H9 (cell line): Measurements from ENCODE around the gene TGFBR2. TPM values are rescaled to one million over a fixed set of nuclear protein-coding genes. Genes with fewer than 3 reads are reported as not detected.

ENCODE experiments used
- DNase-seq: peaks from one replicate; pipeline ENCODE4 v3.0.0-alpha.2; 2017
- H2AFZ ChIP-seq: one replicate; pipeline ENCODE4 v1.6.1; 2013; ENCODE audit warnings: mild to moderate bottlenecking, low read length, control low read depth, moderate library complexity
- H2AK5ac ChIP-seq: 2 replicates; pipeline ENCODE4 v1.6.1; 2013; ENCODE audit warnings: low read length, control low read depth, mixed read lengths; ENCODE audit not compliant: insufficient read length
- H2BK120ac ChIP-seq: one replicate; pipeline ENCODE4 v1.6.1; 2013; ENCODE audit warnings: low read depth, mild to moderate bottlenecking, low read length, control low read depth, inconsistent platforms; ENCODE audit not compliant: poor library complexity, severe bottlenecking
- H2BK12ac ChIP-seq: 2 replicates; pipeline ENCODE4 v1.6.1; 2013; ENCODE audit warnings: low read length, control low read depth, mixed read lengths, low read depth; ENCODE audit not compliant: insufficient read length
- H2BK15ac ChIP-seq: 2 replicates; pipeline ENCODE4 v1.6.1; 2013; ENCODE audit warnings: low read depth, low read length, control low read depth
- H2BK20ac ChIP-seq: one replicate; pipeline ENCODE4 v1.6.1; 2013; ENCODE audit warnings: low read depth, mild to moderate bottlenecking, low read length, control low read depth, inconsistent platforms; ENCODE audit not compliant: poor library complexity, severe bottlenecking
- H2BK5ac ChIP-seq: 2 replicates; pipeline ENCODE4 v1.6.1; 2013; ENCODE audit warnings: low read length, control low read depth, mixed read lengths; ENCODE audit not compliant: insufficient read length
- H3K14ac ChIP-seq: 2 replicates; pipeline ENCODE4 v1.6.1; 2013; ENCODE audit warnings: low read length, control low read depth; ENCODE audit not compliant: insufficient read depth
- H3K18ac ChIP-seq: 2 replicates; pipeline ENCODE4 v1.6.1; 2013; ENCODE audit warnings: low read depth, mild to moderate bottlenecking, mixed read lengths, low read length, control low read depth; ENCODE audit not compliant: insufficient read length
- H3K23ac ChIP-seq: 2 replicates; pipeline ENCODE4 v1.6.1; 2013; ENCODE audit warnings: low read length, control low read depth, mixed read lengths, low read depth; ENCODE audit not compliant: insufficient read length
- H3K23me2 ChIP-seq: 2 replicates; pipeline ENCODE4 v1.6.1; 2013; ENCODE audit warnings: low read depth, mild to moderate bottlenecking, mixed read lengths, low read length, control low read depth; ENCODE audit not compliant: insufficient read length, poor library complexity, severe bottlenecking
- H3K27ac ChIP-seq: 2 replicates; pipeline ENCODE4 v1.5.1; 2013; ENCODE audit warnings: low read length, control low read depth, mixed read lengths, low read depth; ENCODE audit not compliant: insufficient read length
- H3K27me3 ChIP-seq: 2 replicates; pipeline ENCODE4 v1.6.1; 2013; ENCODE audit warnings: low read length, control low read depth, inconsistent platforms; ENCODE audit not compliant: insufficient read depth
- H3K4ac ChIP-seq: 2 replicates; pipeline ENCODE4 v1.6.1; 2013; ENCODE audit warnings: low read depth, mild to moderate bottlenecking, control low read depth, inconsistent platforms, low read length, moderate library complexity
- H3K4me1 ChIP-seq: 2 replicates; pipeline ENCODE4 v1.6.1; 2013; ENCODE audit warnings: low read length, control low read depth, inconsistent platforms; ENCODE audit not compliant: insufficient read depth
- H3K4me2 ChIP-seq: 2 replicates; pipeline ENCODE4 v1.6.1; 2013; ENCODE audit warnings: low read length, control low read depth, mixed read lengths; ENCODE audit not compliant: insufficient read length, insufficient read depth
- H3K56ac ChIP-seq: 2 replicates; pipeline ENCODE4 v1.6.1; 2013; ENCODE audit warnings: low read depth, mild to moderate bottlenecking, mixed read lengths, low read length, control low read depth; ENCODE audit not compliant: insufficient read length
- H3K79me1 ChIP-seq: 2 replicates; pipeline ENCODE4 v1.6.1; 2013; ENCODE audit warnings: low read depth, mild to moderate bottlenecking, moderate library complexity, low read length, control low read depth, inconsistent platforms; ENCODE audit not compliant: insufficient read depth, poor library complexity, severe bottlenecking
- H3K79me2 ChIP-seq: 2 replicates; pipeline ENCODE4 v1.6.1; 2013; ENCODE audit warnings: low read length, control low read depth, inconsistent platforms; ENCODE audit not compliant: insufficient read depth
- H3K9ac ChIP-seq: 2 replicates; pipeline ENCODE4 v1.6.1; 2013; ENCODE audit warnings: low read length, control low read depth, mixed read lengths; ENCODE audit not compliant: insufficient read length; ENCODE audit errors: extremely low read depth
- H3K9me3 ChIP-seq: one replicate; pipeline ENCODE4 v1.6.1; 2013; ENCODE audit warnings: low read depth, low read length, inconsistent platforms; ENCODE audit not compliant: control insufficient read depth
- H3T11ph ChIP-seq: one replicate; pipeline ENCODE4 v1.6.1; 2013; ENCODE audit warnings: mild to moderate bottlenecking, low read length, control low read depth, inconsistent platforms
- H4K20me1 ChIP-seq: one replicate; pipeline ENCODE4 v1.6.1; 2013; ENCODE audit not compliant: control insufficient read depth, insufficient read length, insufficient read depth
- H4K5ac ChIP-seq: 2 replicates; pipeline ENCODE4 v1.6.1; 2013; ENCODE audit warnings: low read depth, mild to moderate bottlenecking, mixed read lengths, low read length, control low read depth; ENCODE audit not compliant: insufficient read length
- H4K8ac ChIP-seq: replicated peaks from 2 replicates; pipeline ENCODE4 v1.6.1; 2013; ENCODE audit warnings: low read length, control low read depth, mixed read lengths, low read depth; ENCODE audit not compliant: insufficient read length
- H4K91ac ChIP-seq: 2 replicates; pipeline ENCODE4 v1.6.1; 2013; ENCODE audit warnings: low read depth, mild to moderate bottlenecking, moderate library complexity, mixed read lengths, low read length, control low read depth; ENCODE audit not compliant: insufficient read length
- H3K27ac Mint-ChIP-seq, 3 experiments: 2 replicates in 2 of 3; 3 replicates in 1 of 3; pipeline ENCODE4 v1.8.0; 2020 to 2021; ENCODE audit warnings: mixed read lengths in 3 of 3, mild to moderate bottlenecking in 1 of 3, moderate library complexity in 1 of 3
- H3K27me3 Mint-ChIP-seq: 2 replicates; pipeline ENCODE4 v1.8.0; 2021; ENCODE audit warnings: low read depth, mild to moderate bottlenecking, moderate library complexity, mixed read lengths
- H3K36me3 Mint-ChIP-seq, 3 experiments: 2 replicates in 2 of 3; 3 replicates in 1 of 3; pipeline ENCODE4 v1.8.0; 2020 to 2021; ENCODE audit warnings: low read depth in 3 of 3, mixed read lengths in 3 of 3; ENCODE audit not compliant: insufficient read depth in 1 of 3
- H3K4me1 Mint-ChIP-seq, 2 experiments: 2 replicates each; pipeline ENCODE4 v1.8.0; 2020; ENCODE audit warnings: mixed read lengths in 2 of 2
- H3K4me3 Mint-ChIP-seq, 2 experiments: 2 replicates in 1 of 2; 3 replicates in 1 of 2; pipeline ENCODE4 v1.8.0; 2020 to 2021; ENCODE audit warnings: mild to moderate bottlenecking in 2 of 2, mixed read lengths in 2 of 2, moderate library complexity in 1 of 2
- H3K9me3 Mint-ChIP-seq, 2 experiments: 2 replicates in 1 of 2; 3 replicates in 1 of 2; pipeline ENCODE4 v1.8.0; 2020; ENCODE audit warnings: mild to moderate bottlenecking in 2 of 2, mixed read lengths in 2 of 2, moderate library complexity in 1 of 2
- WGBS: extraction: QIAGEN DNeasy Blood & Tissue Kit; methylation state at CpG from one replicate; pipeline ENCODE4 v1.1.7; 2013; ENCODE audit warnings: missing lambda C conversion rate, low lambda C conversion rate, mixed read lengths; ENCODE audit not compliant: insufficient read length; ENCODE audit errors: extremely low coverage; 5-methylcytosine and 5-hydroxymethylcytosine counted together
- total RNA-seq: library from RNA; stranded (reverse); gene quantifications from 2 replicates; pipeline ENCODE4 v1.2.1, GENCODE V29; 2021
- TF ChIP-seq, protein P1 (sequence below): fragments of 200-600 bp; sonication (generic); conservative IDR thresholded peaks from 3 replicates; pipeline ENCODE4 v1.8.0; 2021; ENCODE audit warnings: antibody characterized with exemption, mild to moderate bottlenecking

TGFBR2 gene
- total RNA-seq, 1 experiment from 2014 or later: 10.6 TPM

- H2BK20ac ChIP-seq: no peak overlapping the region
- peaks cover 4% of the 10 kb centered on the region for H3K4me1 ChIP-seq
- no peak overlapping the region for H3K4ac ChIP-seq
- no peak overlapping the region for H3K27ac ChIP-seq
- no peaks in the 10 kb centered on the region for H3K27me3 Mint-ChIP-seq
- peaks cover 6% of the 10 kb centered on the region; the same call in 1 of the 2 replicates for H3K79me2 ChIP-seq
- H3K79me1 ChIP-seq: no peaks in the 10 kb centered on the region
- no peak overlapping the region for H2AK5ac ChIP-seq
- H4K8ac ChIP-seq: no peak overlapping the region
- H3K56ac ChIP-seq: no peak overlapping the region
- no peaks in the 10 kb centered on the region for H3K9me3 ChIP-seq
- H3K23me2 ChIP-seq: no peaks in the 10 kb centered on the region
- H3K4me3 Mint-ChIP-seq: no peak overlapping the region
- no peak overlapping the region for H3K23ac ChIP-seq
- no peak overlapping the region for H2BK15ac ChIP-seq
- WGBS: no CpG with 5 or more reads among the region's 4 CpGs
- no peak overlapping the region for H2BK12ac ChIP-seq
- H3K36me3 Mint-ChIP-seq: peaks cover 16 to 24% (median 18%) of the 10 kb centered on the region in 3 experiments
- H3K18ac ChIP-seq: peak overlapping the region; percentile 1
- H4K5ac ChIP-seq: no peak overlapping the region
- no peak overlapping the region for H2BK120ac ChIP-seq
- TF ChIP-seq, protein P1, sequence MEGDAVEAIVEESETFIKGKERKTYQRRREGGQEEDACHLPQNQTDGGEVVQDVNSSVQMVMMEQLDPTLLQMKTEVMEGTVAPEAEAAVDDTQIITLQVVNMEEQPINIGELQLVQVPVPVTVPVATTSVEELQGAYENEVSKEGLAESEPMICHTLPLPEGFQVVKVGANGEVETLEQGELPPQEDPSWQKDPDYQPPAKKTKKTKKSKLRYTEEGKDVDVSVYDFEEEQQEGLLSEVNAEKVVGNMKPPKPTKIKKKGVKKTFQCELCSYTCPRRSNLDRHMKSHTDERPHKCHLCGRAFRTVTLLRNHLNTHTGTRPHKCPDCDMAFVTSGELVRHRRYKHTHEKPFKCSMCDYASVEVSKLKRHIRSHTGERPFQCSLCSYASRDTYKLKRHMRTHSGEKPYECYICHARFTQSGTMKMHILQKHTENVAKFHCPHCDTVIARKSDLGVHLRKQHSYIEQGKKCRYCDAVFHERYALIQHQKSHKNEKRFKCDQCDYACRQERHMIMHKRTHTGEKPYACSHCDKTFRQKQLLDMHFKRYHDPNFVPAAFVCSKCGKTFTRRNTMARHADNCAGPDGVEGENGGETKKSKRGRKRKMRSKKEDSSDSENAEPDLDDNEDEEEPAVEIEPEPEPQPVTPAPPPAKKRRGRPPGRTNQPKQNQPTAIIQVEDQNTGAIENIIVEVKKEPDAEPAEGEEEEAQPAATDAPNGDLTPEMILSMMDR: no peak
- H3K14ac ChIP-seq: no peak overlapping the region
- peak overlapping the region; percentile 53 to 92 (median 59) for H3K27ac Mint-ChIP-seq
- no peaks in the 10 kb centered on the region for H4K20me1 ChIP-seq
- no peak overlapping the region for H2AFZ ChIP-seq
- no peaks in the 10 kb centered on the region for H3K27me3 ChIP-seq
- peaks cover 42 to 46% of the 10 kb centered on the region in 2 experiments for H3K4me1 Mint-ChIP-seq
- no peak overlapping the region for H3K4me2 ChIP-seq
- H4K91ac ChIP-seq: no peak overlapping the region
- H2BK5ac ChIP-seq: no peak overlapping the region
- no peak for DNase-seq
- H3K9ac ChIP-seq: no peak overlapping the region
- no peak overlapping the region for H3T11ph ChIP-seq
- H3K9me3 Mint-ChIP-seq: no peaks in the 10 kb centered on the region
Measured at GRCh38 chr3:30628205-30628900, 22.0 kb downstream of the TGFBR2 start.
